Measurements from ENCODE around the gene RAD51C.
"Not testable (repeated sequence)": the region's sequence is repeated elsewhere in the genome, so short reads cannot be mapped to it uniquely, and the experiment has no call there.

RAD51C gene

DNA sequence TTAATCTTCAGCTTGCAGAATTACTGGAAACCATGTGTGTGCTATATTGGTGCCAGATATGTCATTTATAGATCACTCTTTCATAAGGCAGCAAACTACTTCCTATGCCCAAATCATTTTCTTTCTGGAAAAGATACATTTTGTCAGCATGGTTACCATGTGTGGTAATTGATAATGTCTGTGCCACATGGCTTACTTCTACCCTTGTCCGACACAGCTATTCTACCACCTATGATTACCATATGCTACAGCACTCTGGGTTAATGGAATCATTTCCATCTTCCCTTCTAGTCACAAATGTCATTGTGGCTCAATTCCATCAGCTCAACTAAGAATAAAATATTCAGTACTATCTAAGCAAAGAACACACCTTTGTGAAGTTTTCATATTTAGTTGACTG is 55.3 kb downstream of the RAD51C start:
- no peak for DNase-seq (ENCODE audit: low spot score)

DNA sequence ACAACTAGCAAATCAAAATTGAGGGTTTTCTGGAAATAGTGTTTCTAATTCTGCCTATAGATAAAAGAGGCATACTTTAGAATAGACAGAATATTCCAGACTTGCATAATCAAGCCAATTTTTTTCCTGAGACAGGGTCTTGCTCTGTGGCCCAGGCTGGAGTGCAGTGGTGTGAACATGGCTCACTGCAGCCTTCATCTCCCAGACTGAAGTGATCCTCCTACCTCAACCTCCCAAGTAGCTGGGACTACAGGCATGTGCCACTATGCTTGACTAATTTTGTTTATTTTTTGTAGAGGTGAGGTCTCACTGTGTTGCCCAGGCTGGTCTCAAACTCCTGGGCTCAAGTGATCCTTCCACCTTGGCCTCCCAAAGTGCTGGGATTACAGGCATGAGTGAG is 57.2 kb downstream of the RAD51C start:
- not testable (repeated sequence) for DNase-seq (ENCODE audit: low spot score)

DNA sequence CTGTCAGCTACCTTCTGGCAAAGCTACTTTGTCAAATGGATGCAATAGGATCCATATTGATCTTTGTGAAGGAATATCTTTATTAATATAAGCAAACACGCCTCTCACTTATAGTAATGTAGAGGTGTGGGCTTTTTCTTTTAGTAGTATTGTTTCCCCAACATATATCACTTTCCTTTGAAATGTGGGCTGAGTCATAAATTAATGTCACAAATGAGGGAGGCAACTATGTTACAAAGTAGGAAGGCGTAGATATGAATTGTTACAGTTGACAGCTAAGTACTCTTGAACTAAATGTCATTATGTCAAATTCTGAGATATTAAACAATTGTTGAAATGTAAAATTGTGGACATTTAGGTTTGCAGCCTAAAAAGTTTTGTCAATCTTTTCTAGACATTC is 60.6 kb downstream of the RAD51C start:
- DNase-seq (ENCODE audit: low spot score): no peak

DNA sequence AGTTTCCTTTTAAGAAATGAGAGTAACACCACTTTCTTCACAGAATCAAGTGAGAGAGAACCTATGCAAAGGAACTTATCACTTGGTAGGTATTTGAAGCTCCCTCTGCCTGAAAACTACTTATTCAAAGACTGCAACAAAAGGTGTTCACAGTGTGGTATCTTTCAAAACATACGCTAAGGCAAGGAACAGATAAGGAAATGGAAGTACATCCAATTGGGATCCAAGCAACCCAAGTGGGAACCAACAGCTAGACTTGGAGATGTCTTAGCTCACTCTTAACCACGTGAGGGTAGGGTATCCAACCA is 62.8 kb downstream of the RAD51C start:
- no peak for DNase-seq (ENCODE audit: low spot score)

DNA sequence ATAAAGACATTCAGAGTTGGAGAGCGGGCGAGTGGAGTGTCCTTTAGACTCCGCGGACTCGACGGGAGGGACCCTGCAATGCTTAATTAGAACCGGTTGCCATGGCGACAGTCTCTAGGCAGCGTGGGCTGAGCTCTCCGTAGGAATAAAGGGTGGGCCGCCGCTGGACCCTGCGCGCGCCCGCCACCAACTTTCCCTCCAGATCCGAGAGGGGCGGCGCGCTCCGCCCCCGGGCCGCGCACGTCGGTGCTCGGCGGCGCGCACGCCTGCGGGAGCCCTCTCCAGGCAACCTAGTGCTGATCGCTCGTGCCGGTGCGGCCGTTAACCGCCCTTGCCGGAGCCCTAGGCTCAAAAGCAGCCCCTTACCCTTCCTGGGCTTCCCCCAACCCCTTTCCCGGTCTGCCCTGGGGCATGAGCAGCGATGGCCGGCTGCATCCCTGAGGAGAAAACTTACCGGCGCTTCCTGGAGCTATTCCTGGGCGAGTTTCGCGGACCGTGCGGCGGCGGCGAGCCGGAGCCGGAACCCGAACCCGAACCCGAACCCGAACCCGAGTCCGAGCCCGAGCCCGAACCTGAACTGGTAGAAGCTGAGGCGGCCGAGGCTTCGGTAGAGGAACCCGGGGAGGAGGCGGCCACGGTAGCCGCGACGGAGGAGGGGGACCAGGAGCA is 63.3 kb downstream of the RAD51C start, which contains the start of gene PPM1E:
TSS of gene PPM1E (plus strand) at position 278 of the 669 bp plus-strand sequence.
- peak; percentile 57 for DNase-seq (ENCODE audit: low spot score)

DNA sequence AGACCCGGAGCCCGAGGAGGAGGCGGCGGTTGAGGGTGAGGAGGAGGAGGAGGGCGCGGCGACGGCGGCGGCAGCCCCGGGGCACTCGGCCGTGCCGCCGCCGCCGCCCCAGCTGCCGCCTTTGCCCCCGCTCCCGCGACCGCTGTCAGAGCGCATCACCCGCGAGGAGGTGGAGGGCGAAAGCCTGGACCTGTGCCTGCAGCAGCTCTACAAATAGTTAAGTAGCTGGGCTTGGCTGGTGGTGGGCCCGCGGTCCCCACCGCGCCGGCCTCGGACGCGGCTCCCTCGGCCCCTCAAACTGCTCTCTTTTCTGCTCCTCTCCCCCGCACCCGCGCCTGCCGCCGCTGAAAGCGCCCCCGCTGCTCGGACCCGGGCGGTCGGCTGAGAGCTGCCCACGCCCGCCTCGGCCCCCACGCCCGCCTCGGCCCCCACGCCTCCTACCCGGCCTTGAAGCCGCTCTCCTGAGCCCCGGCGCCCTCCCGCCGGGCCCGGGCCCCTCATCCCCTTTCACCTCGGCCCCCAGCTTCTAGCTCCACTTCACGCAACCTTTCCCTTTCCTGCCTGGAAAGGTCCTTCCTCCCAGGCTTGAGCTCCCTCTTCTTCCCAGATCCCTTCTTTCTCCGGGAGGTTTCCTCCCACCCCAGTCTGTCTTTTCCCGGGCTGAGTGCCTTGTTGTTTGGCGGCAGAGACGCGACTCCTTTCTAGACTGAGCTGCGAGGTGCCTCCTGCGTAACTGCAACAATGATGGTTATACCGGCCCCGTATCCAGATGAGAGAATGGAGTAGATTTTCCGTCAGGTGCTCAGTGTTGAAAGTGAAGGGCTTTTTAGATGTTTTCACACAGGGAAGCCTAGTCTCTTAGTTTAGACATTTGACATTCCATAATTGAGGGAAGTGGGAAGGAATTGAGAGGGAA is 64.1 kb downstream of the RAD51C start:
- no peak for DNase-seq (ENCODE audit: low spot score)

DNA sequence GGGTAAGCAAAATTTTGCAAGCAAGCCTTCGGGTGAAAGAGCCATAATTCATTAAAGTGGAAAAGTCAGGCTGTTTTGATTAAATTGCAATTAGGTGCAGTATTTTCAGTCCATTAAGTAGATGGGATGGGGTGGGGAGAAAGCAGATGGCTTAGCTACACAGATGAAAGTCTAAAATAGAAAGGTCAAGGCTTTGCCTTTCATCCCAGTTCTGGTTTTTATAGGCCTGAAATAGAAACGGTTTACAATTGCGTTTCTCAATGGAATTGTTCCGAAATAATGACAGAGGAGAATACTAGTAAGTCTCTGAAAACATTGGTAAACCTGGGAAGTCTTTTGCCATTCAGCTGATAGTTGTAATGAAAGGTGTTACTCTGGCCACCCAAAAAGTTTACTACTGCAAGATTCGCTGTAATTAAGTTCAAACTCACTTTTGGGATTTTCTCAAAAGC is 64.8 kb downstream of the RAD51C start:
- no peak for DNase-seq (ENCODE audit: low spot score)

DNA sequence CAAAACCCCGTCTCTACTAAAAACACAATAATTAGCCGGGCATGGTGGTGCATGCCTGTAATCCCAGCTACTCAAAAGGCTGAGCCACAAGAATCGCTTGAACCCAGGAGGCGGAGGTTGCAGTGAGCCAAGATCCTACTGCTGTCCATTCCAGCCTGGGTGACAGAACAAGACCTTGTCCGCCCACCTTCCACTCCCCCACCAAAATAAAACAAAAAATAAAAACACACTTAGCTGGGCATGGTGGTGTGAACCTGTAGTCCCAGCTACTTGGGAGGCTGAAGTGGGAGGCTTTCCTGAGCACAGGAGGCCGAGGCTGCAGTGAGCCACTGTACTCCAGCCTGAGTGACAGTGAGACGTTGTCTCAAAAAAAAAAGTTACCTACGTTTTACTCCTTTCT is 66.5 kb downstream of the RAD51C start:
- DNase-seq (ENCODE audit: low spot score): no peak

DNA sequence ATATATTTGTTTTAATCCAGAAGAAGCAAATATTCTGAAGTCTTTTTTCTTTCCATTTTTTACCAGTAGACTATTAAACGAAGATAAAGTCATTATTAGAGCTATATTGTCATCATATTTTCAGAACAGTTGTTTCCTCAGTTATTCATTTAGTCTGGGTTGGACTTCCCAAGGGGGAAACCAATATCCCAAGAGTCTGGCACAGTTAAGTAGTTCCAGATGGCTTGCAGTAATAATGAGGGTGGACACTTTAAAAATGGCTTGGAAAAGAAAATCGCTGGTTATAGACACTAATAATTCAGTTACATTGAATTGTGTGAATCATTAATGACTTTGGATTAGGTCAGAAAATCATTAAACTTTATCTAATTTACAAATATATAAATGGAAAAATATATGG is 67.1 kb downstream of the RAD51C start:
- no peak for DNase-seq (ENCODE audit: low spot score)

DNA sequence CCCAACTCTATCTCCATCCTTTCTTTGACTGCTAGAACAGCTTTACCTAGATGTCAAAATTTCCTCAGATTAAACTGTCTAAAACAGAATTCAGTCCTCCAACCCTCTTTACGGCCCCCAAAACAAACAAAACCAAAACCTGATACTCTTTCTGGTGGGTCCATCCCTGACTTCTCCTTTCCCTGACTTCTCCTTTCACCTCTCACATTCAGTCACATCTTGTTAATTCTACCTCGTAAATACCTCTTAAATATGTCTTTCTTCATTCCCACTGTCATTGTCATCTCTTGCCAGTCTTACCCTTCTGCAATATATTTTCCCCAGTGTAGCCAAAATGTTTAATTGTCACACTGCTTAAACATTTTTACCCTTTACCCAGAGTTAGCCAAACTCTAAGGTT is 67.8 kb downstream of the RAD51C start:
- DNase-seq (ENCODE audit: low spot score): no peak

DNA sequence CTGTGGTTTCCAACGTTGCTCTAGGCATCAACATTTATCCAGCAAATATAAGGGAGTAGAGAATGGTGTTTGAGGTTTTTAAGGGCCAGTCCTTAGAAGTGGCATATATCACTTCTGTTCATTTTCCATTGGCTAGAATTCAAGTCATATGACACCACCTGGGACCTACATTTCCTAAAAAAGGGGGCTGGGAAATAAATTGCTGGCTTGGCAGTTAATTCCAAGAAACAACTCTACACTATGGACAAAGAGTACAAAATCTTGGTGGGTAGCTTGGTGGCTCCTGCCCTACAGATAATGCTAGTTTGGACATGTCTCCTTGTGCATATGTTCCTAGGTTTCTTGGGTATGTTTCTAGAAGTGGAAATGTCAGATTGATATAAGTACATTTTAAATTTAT is 70.9 kb downstream of the RAD51C start:
- DNase-seq (ENCODE audit: low spot score): no peak

DNA sequence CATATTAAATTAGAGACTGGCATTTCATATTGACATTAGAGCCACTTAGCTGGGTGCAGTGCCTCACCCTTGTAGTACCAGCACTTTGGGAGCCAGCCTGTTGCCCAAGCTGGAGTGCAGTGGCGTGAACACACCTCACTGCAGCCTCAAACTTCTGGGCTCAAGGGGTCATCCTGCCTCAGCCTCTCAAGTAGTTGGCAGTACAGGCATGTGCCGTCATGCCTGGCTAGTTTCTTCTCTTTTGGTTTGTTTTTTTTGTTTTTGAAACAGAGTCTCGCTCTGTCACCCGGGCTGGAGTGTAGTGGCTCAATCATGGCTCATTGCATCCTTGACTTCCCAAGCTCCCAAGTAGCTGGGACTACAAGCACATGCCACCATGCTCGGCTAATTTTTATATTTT is 72.0 kb downstream of the RAD51C start:
- DNase-seq (ENCODE audit: low spot score): no peak

DNA sequence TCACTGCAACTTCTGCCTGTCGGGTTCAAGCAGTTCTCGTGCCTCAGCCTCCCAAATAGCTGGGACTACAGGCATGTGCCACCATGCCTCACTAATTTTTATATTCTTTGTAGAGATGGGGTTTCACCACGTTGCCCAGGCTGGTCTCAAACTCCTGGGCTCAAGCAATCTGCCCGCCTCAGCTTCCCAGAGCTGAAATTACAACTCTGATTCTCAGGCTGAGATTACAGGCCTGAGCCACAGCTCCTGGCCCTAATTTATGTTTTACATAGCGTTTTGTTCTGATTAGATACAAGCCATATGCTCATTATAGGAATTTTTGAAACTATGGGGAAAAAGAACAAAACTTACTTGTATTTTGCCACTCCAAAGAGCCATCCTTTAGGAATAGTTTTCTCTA is 86.1 kb downstream of the RAD51C start:
- not testable (repeated sequence) for DNase-seq (ENCODE audit: low spot score)

DNA sequence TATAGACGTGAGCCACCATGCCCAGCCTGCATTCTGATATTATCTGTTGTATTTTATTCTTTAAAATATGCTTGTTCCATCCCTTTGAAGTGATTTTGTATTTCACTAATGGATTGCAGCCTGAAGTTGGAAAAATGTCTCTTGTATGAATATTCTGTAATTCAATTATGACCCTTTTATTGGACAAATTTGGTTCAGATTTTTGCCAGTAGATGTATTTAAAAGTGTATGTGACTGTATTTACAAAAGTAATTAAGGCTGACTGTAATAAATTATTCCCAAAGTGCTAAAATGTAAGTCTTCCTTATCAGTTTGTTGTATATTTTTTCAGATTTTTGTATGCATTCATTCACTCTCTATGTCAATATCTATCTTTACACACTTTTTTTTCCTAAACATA is 87.0 kb downstream of the RAD51C start:
- DNase-seq (ENCODE audit: low spot score): no peak

DNA sequence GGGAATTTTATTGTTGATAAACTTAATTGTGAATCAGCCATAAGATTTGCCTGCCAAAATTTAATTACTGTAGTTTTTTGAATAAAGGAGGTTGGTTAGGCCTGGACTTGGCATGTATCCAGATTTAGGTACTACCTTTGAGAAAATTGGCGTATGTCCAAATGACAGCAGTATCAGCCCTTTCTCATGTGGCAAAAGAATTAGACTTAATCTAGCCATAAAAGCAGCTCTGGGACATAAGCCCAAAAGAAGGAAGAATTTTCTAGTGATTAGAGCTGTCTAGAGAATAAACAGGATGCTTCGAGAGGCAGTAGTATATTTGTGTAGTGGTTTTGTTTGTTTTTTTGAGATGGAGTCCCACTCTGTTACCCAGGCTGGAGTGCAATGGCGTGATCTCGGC is 91.0 kb downstream of the RAD51C start:
- DNase-seq (ENCODE audit: low spot score): no peak

DNA sequence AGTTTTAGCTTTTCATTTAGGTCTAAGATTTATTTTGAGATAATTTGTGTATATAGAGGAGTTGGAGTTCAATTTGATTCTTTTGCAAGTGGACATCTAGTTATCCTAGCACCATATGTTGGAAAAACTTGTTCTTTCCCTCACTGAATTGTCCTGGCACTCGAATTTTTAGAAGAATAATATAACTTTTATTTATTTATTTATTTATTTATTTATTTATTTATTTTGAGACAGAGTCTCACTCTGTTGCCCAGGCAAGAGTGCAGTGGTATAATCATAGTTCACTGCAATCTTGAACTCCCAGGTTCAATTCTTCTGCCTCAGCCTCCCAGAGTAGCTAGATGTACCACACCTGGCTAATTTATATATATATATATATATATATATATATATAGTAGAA is 92.7 kb downstream of the RAD51C start:
- no peak for DNase-seq (ENCODE audit: low spot score)

Data from COLO829 (cell line).